NCI-H2227 (cell line): ENCODE data around the gene ACSL5.
"Not testable (repeated sequence)": the region's sequence is repeated elsewhere in the genome, so short reads cannot be mapped to it uniquely, and the experiment has no call there.

Source experiments
- DNase-seq: peaks from one replicate; lab custom pipeline; 2025; ENCODE audit not compliant: unreplicated experiment; lab: John Stamatoyannopoulos, UW

The ACSL5 gene

DNA sequence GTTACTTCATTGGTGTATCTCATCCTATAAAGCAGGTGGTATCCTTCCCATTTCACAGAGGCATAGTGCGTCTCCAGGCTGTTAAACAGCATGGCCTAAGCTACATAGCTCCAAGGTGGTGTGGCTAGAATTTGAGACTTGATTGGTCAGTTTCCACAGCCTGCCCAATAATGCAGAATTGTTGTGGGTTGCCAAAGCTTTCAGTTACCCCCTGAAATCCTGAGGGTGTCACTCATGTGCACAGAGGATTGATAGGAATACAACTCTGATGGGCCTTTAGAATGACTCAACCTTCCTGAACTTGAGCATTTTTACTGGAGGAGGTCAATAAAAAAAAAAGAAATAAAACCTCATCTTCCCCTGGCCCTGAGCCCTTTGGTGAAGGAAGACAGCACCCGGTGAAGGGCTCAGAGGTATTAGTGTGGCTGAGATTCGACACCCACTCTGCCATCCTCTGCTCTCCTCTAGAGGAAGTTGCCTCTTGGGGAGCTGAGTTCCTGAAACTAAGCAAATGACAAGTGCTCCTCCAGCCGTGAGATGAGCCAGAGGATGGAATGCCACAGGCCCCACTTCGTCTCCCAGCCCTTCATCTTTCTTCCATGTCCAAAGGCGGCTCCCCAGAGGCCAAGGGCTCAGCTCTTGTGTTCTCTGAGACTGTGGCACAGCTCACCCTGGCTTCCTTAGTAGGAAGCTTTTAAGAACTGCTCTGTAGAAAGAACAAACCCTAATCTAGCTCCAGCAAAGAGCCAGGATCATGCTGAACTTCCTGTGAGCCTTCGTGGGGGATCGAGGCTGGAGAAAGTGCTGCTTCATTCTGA, 1.0 kb downstream of the ACSL5 start:
- no peak for DNase-seq

DNA sequence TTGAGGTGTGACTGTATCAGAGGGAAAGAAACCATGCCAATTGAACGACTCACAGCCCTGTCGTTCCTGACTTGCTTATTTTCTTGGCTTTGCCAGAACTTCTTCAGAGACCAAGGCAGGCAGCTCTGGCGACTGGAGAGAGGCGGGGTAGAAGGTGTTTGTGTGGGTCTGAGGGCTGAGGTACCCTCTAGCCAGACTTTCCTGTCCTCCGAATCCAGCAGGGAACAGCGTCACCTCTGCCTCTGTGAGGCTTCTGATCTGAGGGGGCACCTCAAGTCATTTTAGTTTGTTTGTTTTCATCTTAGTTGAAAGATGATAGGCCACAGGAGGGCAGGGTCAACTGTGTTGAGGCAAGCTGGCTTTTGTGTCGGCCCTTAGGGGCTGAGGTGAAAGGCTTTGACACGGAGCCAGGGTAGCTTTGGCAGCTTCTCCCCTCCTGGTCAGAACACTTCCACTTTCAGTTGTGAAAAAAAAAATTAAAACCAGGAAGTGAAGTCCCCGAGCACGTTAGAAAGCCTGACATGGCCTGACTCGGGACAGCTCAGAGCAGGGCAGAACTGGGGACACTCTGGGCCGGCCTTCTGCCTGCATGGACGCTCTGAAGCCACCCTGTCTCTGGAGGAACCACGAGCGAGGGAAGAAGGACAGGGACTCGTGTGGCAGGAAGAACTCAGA, 1.9 kb downstream of the ACSL5 start:
- no peak for DNase-seq

DNA sequence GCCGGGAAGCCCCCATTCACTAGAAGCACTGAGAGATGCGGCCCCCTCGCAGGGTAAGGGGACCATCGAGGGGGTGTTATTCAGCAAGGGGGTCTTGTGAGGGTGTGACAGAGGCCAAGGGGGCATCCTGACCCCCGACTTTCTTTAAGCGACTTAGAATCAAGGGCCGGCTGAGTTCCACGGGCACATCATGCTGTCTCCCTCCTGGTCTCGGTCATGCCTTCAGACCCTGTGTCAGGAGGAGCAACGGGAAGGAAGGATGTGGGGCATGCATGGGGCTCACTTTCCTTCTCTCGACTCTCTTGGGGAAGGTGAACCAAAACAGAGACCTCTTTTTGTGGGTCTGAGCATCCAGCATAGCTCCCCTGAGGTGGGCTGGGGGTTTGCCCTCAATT, 2.5 kb downstream of the ACSL5 start:
- DNase-seq = no peak

DNA sequence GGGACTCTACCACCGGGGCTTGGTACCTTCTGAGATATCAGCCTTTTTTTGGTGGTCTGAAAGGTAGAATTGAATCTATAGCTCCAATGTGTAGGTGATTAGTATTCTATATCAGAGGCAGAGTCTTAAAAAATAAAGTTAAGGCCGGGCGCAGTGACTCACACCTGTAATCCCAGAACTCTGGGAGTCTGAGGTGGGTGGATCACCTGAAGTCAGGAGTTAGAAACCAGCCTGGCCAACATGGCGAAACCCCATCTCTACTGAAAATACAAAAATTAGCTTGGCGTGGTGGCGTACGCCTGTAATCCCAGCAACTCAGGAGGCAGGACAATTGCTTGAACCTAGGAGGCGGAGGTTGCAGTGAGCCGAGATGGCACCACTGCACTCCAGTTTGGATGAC, 3.2 kb downstream of the ACSL5 start:
- DNase-seq = not testable (repeated sequence)

DNA sequence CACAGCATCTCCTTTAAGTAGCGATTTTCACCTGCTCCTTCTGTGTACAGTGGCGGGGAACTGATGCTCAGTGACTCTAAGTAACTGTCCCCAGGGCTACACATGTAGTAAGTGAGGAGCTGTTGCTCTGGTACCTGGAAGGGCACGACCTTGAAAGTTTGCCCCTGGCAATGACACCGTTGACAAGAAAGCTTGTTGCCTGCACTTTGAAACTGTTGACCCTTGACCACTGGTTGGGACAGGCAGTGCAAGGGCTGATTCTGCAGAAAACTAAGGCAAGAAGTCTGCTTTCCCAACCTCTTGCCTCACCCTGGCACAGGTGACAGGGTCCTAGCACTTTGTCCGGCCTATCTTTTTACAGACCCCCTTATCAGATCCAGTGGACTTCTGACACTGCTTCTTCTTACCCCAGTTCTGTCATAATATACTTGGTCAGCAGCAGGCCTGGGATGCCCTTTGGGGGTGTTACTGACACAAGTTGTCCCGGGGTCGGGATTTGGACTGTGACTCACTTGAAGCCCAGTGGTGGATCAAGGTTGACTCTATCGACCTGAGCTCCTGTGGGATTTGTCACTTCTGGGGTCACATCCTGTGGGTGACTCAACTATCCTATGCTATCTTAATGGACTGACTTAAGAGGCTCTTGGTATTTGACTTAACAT, 5.8 kb downstream of the ACSL5 start:
- no peak for DNase-seq

DNA sequence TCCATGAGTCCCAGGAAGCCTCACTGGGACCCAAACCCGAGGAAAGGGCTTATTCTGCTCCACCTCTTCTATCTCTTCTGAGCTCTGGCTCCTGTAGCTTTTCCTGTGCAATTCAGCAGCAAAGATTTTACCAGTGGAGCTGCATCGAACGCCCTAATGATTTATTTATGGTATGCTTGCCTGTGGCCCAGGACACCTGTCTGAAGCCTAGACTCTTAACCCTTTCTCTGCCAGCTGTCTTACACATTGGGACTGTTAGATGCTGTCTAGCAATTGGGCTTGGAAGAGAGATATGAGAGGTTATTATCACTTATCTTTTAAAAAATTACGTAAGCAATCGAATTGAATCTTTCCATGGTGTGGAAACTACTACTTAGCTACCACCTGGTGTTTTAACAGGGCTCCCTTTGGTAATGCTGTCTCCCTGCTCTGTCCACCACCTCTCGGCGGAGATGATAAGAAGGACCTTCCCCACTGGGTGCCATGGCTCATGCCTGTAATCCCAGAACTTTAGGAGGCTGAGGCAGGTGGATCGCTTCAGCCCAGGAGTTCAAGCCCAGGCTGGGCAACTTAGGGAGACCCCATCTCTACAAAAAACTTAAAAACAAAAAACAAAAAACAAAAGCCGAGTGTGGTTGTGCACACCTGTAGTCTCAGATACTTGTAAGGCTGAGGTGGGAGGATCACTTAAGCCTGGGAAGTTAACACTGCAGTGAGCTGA, 8.8 kb downstream of the ACSL5 start:
- no peak for DNase-seq

DNA sequence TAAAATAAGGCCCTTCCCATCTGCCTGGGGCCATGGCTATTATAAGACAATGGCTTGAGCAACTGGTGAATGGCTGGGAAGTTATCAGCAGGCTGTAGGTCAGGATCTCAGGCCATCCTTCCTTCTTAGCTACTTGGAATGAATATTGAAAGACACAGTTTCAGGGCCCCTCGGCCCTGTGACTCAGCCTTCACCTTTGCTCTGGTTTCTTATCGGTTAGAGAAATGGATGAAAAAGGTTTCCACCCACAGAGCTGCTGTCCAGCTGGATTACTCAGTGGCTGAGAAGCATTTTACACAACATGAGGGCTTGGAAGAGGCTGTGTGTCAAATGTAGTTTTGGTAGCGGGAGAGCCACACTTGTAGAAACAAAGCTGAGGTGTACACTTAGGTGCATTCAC, 9.4 kb downstream of the ACSL5 start:
- no peak for DNase-seq

DNA sequence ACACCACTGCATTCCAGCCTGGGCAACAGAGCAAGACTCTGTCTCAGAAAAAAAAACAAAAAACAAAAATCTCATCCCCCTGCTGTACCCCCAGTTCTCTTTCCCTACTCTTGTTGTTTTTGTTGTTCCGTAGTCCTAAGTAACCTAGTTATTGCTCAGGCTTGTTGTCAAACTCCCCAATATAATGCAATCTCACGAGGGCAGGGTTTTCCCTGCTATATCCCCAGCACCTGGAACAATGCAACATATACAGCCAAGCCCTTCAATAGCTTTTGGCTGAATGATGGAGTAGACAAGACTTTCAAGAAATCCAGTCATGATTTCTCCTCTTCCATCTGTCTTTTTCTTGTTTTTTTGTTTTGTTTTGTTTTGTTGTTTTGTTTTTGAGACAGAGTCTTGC, 10.2 kb downstream of the ACSL5 start:
- no peak for DNase-seq

DNA sequence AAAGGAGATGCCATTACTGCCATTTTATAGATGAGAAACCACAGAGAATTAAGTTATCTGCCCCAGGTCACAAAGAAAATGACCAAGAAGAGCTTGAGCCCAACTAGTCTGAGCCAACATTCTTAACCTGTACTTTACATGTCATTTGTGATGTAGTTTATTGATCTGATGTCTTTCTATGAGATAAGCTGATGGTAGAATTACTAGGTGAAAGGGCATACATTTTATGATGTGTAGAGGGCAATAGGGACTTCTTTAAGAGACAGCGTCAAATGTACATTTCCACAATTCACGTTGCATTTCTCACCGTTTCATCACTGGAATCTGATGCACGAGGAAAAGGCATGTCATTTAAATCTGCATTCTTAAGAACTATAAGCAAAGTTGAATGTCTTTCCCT, 11.3 kb downstream of the ACSL5 start:
- no peak for DNase-seq

DNA sequence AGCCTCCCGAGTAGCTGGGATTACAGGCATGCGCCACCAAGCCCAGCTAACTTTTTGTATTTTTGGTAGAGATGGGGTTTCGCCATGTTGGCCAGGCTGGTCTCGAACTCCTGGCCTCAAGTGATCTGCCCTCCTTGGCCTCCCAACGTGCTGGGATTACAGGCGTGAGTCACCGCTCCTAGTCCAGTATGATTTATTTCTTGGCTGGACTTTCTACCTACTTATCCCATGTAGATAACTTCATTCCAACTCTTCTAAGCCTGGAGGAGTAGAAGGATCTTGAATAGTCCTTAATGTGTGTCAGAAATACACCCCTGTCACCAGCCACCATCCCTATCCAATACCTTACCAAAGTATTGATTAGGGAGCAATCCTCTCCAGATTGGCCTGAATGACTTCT, 14.1 kb downstream of the ACSL5 start:
- DNase-seq = not testable (repeated sequence)

DNA sequence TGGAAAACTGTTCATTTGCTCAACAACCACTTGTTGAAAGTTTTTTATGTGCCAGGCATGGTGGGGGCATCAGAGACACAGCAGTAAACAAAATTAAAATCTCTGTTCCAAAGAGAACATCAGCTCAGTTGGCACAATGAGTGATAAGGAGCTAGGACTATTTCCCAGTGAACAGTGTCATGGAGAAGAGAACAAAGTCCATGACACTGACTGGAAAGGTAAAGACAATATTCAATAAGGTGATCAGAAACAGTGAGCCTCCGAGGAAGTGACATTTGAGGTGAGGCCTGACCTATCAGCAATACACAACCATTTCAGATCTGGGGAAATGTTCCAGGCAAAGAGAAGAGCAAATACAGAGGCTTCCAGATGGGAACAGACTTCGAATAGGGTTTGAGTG, 14.6 kb downstream of the ACSL5 start:
- no peak for DNase-seq

DNA sequence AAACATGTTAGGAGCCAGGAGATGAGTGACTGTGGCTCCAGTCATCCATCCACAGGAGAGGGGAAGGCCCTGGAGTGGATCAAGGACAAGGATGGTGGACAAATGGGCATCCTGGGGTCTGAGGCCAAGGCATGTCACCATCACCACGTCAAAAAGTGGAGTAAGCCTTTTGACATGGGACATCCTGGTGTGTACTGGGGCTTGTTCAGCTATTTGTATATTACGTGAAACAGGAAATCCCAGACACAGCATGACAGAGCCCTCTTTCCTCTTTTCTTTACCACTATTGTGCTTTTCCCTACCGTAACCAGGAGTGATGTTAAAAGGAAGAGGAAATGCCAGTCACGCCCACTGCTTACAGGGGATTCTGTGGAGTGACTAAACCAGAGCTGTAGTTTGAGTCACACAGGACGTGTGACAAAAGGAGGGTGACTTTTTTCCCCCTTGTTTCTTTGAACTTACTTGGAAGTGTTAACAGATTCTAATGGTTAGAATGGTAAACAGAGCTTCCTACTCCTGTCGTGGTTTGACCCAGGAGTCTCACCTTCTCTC, 15.4 kb downstream of the ACSL5 start:
- no peak for DNase-seq

DNA sequence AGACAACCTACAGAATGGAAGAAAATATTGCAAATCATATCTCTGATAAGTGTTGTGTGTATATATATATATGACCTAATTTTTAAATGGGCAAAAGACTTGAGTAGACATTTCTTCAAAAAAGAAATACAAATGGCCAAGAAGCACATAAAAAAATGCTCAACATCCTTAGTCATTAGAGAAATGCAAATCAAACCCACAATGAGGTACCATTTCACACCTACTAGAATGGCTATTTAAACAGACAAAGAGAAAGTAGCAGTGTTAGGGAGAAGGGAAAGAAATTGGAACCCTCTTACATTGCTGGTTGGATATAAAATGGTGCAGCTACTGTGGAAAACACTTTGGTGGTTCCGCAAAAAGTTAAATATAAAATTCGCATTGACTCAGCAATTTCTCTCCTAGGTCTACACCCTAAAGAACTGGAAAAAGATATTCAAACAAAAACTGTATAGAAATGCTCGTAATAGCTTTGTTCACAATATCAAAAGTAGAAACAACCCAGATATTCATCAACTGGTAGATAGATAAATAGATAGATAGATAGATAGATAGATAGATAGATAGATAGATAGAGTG, 16.3 kb downstream of the ACSL5 start:
- no peak for DNase-seq

DNA sequence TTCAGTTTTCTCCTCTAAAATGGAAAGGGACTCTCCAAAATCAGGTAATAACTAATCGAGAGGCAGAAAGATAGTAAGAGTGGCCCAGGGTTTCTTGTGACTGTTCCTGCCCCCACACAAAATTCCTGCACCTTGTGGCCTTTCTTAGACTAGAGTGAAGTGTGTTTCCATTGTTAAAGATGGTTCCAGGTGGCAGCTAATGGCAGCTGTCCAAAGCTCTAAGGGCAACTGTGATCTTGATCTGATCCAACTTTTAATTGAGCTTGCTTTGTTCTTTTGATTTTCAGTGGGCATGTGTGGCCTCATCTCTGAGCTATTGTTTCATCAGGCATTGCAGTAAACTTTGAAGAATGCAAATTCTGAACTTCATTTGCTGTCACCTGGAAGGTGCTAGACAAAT, 19.4 kb downstream of the ACSL5 start:
- DNase-seq = no peak

DNA sequence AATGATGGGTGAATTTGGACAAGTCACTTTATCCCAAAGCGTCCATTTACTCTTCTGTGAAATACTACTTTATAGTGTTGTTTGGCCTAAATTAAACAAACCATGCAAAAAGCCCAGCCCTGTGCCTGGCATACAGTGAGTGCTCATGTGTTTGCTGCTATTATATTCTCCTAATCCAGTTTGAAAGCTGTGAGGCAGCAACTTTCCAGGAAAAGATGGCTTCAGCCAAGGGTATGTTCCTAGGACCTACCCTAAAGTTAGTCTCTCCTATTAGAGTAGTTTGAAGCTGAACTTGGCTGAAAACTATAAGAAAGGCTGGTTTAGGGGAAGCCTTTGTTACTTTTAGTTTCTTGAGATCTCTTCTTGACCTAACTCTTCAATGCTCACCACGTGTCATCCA, 19.9 kb downstream of the ACSL5 start:
- no peak for DNase-seq

DNA sequence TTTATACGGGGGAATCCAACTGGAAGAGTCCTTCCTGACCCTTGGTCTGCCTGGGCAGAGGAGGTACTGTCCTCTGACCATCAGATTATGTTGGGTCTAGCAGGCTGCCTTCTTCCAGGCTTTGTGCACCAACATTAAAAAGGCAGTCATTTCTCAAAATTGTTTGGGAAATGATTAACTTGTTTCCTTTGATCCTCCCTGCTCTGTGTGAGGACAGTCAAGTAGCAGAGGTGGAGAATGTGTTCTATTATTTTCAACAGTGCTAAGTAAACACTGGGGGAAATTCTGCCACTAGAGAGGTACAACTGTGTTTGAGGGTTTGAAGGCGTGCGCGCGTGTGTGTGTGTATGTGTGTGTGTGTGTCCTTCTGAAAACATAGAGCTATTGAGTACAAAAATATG, 20.6 kb downstream of the ACSL5 start:
- DNase-seq = no peak

DNA sequence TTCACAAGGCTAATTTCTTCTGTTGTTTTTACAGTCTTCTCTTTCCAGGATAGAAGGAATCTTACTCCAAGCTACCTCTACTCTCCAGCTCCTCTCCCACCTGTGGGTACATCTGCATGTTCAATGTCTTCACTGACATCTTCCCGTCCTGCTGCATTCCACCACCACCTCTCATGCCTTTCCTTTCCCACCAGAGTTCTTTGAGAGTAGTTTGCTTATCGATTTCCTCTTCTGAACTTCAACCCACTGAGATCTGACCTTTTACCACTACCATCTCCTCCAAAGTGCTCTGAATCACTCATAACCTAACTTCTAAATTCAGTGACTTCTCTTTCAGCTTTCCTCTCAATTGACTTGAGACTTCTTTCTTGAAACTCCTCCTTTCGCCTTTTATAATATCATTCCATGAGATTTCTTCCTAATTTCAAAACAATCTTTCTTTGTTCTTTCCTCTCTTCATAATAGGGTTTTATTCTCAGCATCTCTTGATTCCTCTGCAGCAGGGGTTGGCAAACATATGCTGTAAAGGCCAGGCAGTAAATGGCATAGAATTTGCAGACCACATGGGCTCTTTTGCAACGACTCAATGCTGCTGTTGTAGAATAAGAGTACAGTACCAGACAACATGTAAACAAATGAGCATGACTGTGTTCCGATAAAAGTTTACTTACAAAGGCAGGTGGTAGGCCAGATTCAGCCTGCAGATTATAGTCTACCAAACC, 22.1 kb downstream of the ACSL5 start:
- no peak for DNase-seq

DNA sequence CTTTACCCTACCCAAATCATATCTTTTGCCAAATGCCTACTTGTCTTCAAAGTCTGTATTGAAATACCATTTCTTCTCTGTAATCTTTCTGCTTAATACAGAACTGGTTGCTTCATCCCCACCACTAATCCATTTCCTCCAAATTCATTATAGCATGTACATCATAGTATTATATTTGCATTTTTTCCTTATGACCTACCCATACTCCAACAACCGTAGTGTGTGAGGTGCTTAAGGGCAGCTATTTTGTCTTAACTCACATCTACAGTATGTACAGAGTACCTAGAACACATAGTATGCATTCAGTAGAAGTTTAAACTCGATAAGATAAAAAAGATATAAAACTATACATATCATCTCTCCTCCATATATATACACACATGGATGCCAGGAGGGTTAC, 23.7 kb downstream of the ACSL5 start:
- DNase-seq = no peak

DNA sequence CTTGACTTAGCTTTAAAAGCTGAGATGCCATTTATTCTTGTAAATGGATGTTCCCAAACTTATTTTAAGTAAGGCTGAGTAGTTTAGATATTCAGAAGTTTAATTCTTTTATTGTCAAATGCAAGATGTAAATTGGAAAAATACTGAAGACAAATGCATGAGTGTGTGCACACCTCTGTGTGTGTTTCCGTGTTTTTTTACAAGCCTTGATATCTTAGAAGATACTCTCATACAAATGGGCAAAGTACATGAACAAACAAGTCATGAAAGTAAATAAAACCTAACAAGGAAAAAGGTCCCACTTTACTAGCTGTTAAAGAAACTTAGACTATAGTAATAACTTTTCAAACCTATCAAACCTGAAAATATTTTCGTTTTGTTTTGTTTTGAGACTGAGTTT, 29.0 kb downstream of the ACSL5 start:
- DNase-seq = no peak

DNA sequence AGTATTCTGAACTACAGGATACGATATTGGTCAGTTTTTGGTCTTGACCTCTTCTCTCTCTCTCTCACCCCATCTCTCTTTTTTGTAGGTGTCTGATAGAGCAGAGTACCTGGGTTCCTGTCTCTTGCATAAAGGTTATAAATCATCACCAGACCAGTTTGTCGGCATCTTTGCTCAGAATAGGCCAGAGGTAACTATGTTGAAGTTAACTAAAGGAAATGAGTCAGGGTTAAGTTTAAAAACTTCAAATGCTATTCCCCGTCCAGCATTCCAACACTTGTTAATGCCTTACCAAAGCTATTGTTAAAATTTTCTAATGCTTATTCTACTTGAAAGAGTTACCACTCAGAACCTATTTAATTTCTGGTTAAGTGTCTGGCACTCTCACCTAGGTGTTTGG, 30.7 kb downstream of the ACSL5 start:
- DNase-seq = no peak
